Calu3 (cell line): ENCODE data around the gene NCKAP5L. TPM values are rescaled to one million over a fixed set of nuclear protein-coding genes. Genes with fewer than 3 reads are reported as not detected.
"Not testable (repeated sequence)": the region's sequence is repeated elsewhere in the genome, so short reads cannot be mapped to it uniquely, and the experiment has no call there.

Experiments
- BruUV-seq: library from RNA; stranded (reverse); fragments of 400-500 nt; replicated peaks from 2 replicates; lab custom pipeline; 2021; lab: Mats Ljungman, UMichigan
- CTCF ChIA-PET: fragments of 300-600 bp; sonication (Branson Sonifier 250); formaldehyde crosslinking; loops from one replicate; lab custom pipeline; 2022; ENCODE audit warnings: antibody characterized with exemption; lab: Charles Lee
- DNase-seq: peaks from one replicate; pipeline ENCODE4 v3.0.0; 2022
- H3K27ac Mint-ChIP-seq: one replicate; pipeline ENCODE4 v1.8.0; 2022; ENCODE audit warnings: mixed read lengths; ENCODE audit not compliant: unreplicated experiment
- H3K27me3 Mint-ChIP-seq: one replicate; pipeline ENCODE4 v1.8.0; 2022; ENCODE audit warnings: mixed read lengths; ENCODE audit not compliant: unreplicated experiment
- H3K36me3 Mint-ChIP-seq: one replicate; pipeline ENCODE4 v1.8.0; 2022; ENCODE audit warnings: mild to moderate bottlenecking, moderate library complexity, mixed read lengths; ENCODE audit not compliant: insufficient read depth, unreplicated experiment
- H3K4me1 Mint-ChIP-seq: one replicate; pipeline ENCODE4 v1.8.0; 2022; ENCODE audit warnings: mild to moderate bottlenecking, low read depth, mixed read lengths; ENCODE audit not compliant: unreplicated experiment
- H3K4me3 Mint-ChIP-seq: one replicate; pipeline ENCODE4 v1.8.0; 2022; ENCODE audit warnings: mild to moderate bottlenecking, low read depth, moderate library complexity, mixed read lengths; ENCODE audit not compliant: unreplicated experiment
- H3K9me3 Mint-ChIP-seq: one replicate; pipeline ENCODE4 v1.8.0; 2022; ENCODE audit warnings: low read depth, mixed read lengths; ENCODE audit not compliant: unreplicated experiment
- CTCF ChIP-seq: fragments of 200-600 bp; IDR thresholded peaks from one replicate; pipeline ENCODE4 v1.8.0; 2022; ENCODE audit warnings: antibody characterized with exemption; ENCODE audit not compliant: unreplicated experiment
- intact Hi-C: fragments of 100-400 bp; cut with micrococcal nuclease; formaldehyde crosslinking; loops from one replicate; pipeline ENCODE4 v1.10.0; 2022; ENCODE audit not compliant: unreplicated experiment
- total RNA-seq: library from RNA; stranded (reverse); gene quantifications from 2 replicates; pipeline ENCODE4 v1.2.3, GENCODE V29; 2022

The NCKAP5L gene
- total RNA-seq, 1 experiment from 2014 or later: 10.0 TPM

- peak; percentile 69 for DNase-seq
- no TSS peak for BruUV-seq
- no peaks in the 10 kb centered on the region for H3K9me3 Mint-ChIP-seq
- TF ChIP-seq CTCF: peak; percentile 58
- H3K27ac Mint-ChIP-seq: no peak overlapping the region
- intact Hi-C loops: loop anchor here (1.0 kb wide), 1 partner anchor 63 kb away; no protein-coding TSS in a partner anchor
- no peaks in the 10 kb centered on the region for H3K36me3 Mint-ChIP-seq
- H3K27me3 Mint-ChIP-seq: peaks cover 29% of the 10 kb centered on the region
- CTCF ChIA-PET: interaction anchor here (1.2 kb wide), 1 partner anchor 35 kb away, joined by 6 read pairs; the partner anchor contains the start of gene TMBIM6
- H3K4me1 Mint-ChIP-seq: peaks cover 11% of the 10 kb centered on the region
- no peak overlapping the region for H3K4me3 Mint-ChIP-seq
Measured at GRCh38 chr12:49776413-49776812, 51.8 kb downstream of the NCKAP5L start.

- H3K4me1 Mint-ChIP-seq, H3K4me3 Mint-ChIP-seq, DNase-seq, H3K36me3 Mint-ChIP-seq, BruUV-seq, intact Hi-C loops, H3K9me3 Mint-ChIP-seq, H3K27me3 Mint-ChIP-seq, H3K27ac Mint-ChIP-seq: not testable (repeated sequence)
- CTCF ChIA-PET: interaction anchor here (0.7 kb wide), 1 partner anchor 99 kb away, joined by 3 read pairs; no protein-coding TSS in a partner anchor
Measured at GRCh38 chr12:49773102-49773501, 55.1 kb downstream of the NCKAP5L start.

- Mint-ChIP-seq H3K27me3 (no peaks in the 10 kb centered on the region), H3K9me3 (no peaks in the 10 kb centered on the region), H3K4me1 (no peaks in the 10 kb centered on the region), H3K27ac (peak overlapping the region; percentile 46), H3K4me3 (no peak overlapping the region), H3K36me3 (peaks cover 39% of the 10 kb centered on the region)
- no peak for DNase-seq
- no peak for TF ChIP-seq CTCF
- intact Hi-C loops: no loop called here
- BruUV-seq: no TSS peak
- CTCF ChIA-PET: interaction anchor here (0.5 kb wide), 1 partner anchor 51 kb away, joined by 4 read pairs; no protein-coding TSS in a partner anchor
Measured at GRCh38 chr12:49767333-49767732, 60.9 kb downstream of the NCKAP5L start.

GRCh38 chr12:49766115-49766455, 62.1 kb downstream of the NCKAP5L start:
- DNase-seq: no peak
- BruUV-seq: no TSS peak
- H3K9me3 Mint-ChIP-seq: no peaks in the 10 kb centered on the region
- TF ChIP-seq CTCF: no peak
- no peak overlapping the region for H3K4me3 Mint-ChIP-seq
- CTCF ChIA-PET: interaction anchor here (0.5 kb wide), 1 partner anchor 65 kb away, joined by 5 read pairs; no protein-coding TSS in a partner anchor
- no peaks in the 10 kb centered on the region for H3K4me1 Mint-ChIP-seq
- no peaks in the 10 kb centered on the region for H3K27me3 Mint-ChIP-seq
- intact Hi-C loops: no loop called here
- no peak overlapping the region for H3K27ac Mint-ChIP-seq
- peaks cover 51% of the 10 kb centered on the region for H3K36me3 Mint-ChIP-seq

- DNase-seq: no peak
- Mint-ChIP-seq H3K9me3 (no peaks in the 10 kb centered on the region), H3K4me3 (no peak overlapping the region), H3K27me3 (no peaks in the 10 kb centered on the region), H3K36me3 (peaks cover 64% of the 10 kb centered on the region), H3K27ac (no peak overlapping the region), H3K4me1 (no peaks in the 10 kb centered on the region)
- no peak for TF ChIP-seq CTCF
- no TSS peak for BruUV-seq
- CTCF ChIA-PET: no interaction called here
- intact Hi-C loops: no loop called here
Measured at GRCh38 chr12:49764126-49764525, 64.1 kb downstream of the NCKAP5L start.
